Fibroblast of lung (primary cell): ENCODE data around the gene ZNF653. TPM values are rescaled to one million over a fixed set of nuclear protein-coding genes. Genes with fewer than 3 reads are reported as not detected.

Experiments
- DNase-seq, 2 donors: peaks; one replicate each; pipeline versions ENCODE4 v3.0.0 to v3.0.0-alpha.2; 2010; ENCODE audit warnings: low read depth in 2 of 2
- H2AFZ ChIP-seq: 2 replicates; pipeline ENCODE4 v1.5.1; 2012; ENCODE audit warnings: low read length, control low read depth, inconsistent platforms
- H3K27ac ChIP-seq: 2 replicates; pipeline ENCODE4 v1.5.1; 2011; ENCODE audit warnings: low read length, control low read depth; ENCODE audit not compliant: insufficient read depth
- H3K27me3 ChIP-seq: 2 replicates; pipeline ENCODE4 v1.5.1; 2011; ENCODE audit warnings: mild to moderate bottlenecking, low read length; ENCODE audit not compliant: control insufficient read depth, insufficient read depth
- H3K36me3 ChIP-seq: 2 replicates; pipeline ENCODE4 v1.5.1; 2011; ENCODE audit warnings: low read length; ENCODE audit not compliant: control insufficient read depth, insufficient read depth
- H3K4me1 ChIP-seq: 2 replicates; pipeline ENCODE4 v1.5.1; 2011; ENCODE audit warnings: low read length; ENCODE audit not compliant: control insufficient read depth, insufficient read depth; ENCODE audit errors: extremely low read depth
- H3K4me2 ChIP-seq: 2 replicates; pipeline ENCODE4 v1.5.1; 2011; ENCODE audit warnings: low read length, control low read depth; ENCODE audit not compliant: insufficient read depth; ENCODE audit errors: extremely low read depth
- H3K4me3 ChIP-seq, 4 experiments: fragments of 200-600 bp in 1 of 4; sonication (generic) in 1 of 4; replicated peaks in 1 of 4; 2 replicates each; pipeline ENCODE4 v1.5.1; 2011 to 2016; ENCODE audit warnings: low read length in 4 of 4, low read depth in 3 of 4, mild to moderate bottlenecking in 3 of 4, control low read depth in 2 of 4, inconsistent platforms in 1 of 4, mixed read lengths in 1 of 4; ENCODE audit not compliant: insufficient read depth in 1 of 4; ENCODE audit errors: control extremely low read depth in 1 of 4
- H3K79me2 ChIP-seq: 2 replicates; pipeline ENCODE4 v1.5.1; 2012; ENCODE audit warnings: mild to moderate bottlenecking, low read length, inconsistent platforms; ENCODE audit not compliant: control insufficient read depth, insufficient read depth
- H3K9ac ChIP-seq: 2 replicates; pipeline ENCODE4 v1.5.1; 2011; ENCODE audit warnings: mild to moderate bottlenecking, low read length, control low read depth; ENCODE audit not compliant: insufficient read depth
- H3K9me3 ChIP-seq: 2 replicates; pipeline ENCODE4 v1.5.1; 2012; ENCODE audit warnings: low read depth, low read length; ENCODE audit not compliant: control insufficient read depth, insufficient read depth
- H4K20me1 ChIP-seq: 2 replicates; pipeline ENCODE4 v1.5.1; 2011; ENCODE audit warnings: low read length; ENCODE audit not compliant: control insufficient read depth, insufficient read depth; ENCODE audit errors: extremely low read depth
- CTCF ChIP-seq, 2 donors: IDR thresholded peaks in 1 of 2; conservative IDR thresholded peaks in 1 of 2; 1 replicate in 1 of 2; 2 replicates in 1 of 2; pipeline ENCODE4 v1.5.1; 2011 to 2012; ENCODE audit warnings: low read length in 2 of 2, control low read depth in 1 of 2, inconsistent platforms in 1 of 2, low read depth in 1 of 2, mild to moderate bottlenecking in 1 of 2
- EZH2 ChIP-seq: IDR thresholded peaks from 2 replicates; pipeline ENCODE4 v1.5.1; 2012; ENCODE audit warnings: low read length, control low read depth, mild to moderate bottlenecking; ENCODE audit errors: missing control alignments
- polyA plus RNA-seq, 2 donors: library from polyadenylated mRNA; depleted of rRNA in 1 of 2; stranded (reverse) in 1 of 2; unstranded in 1 of 2; fragments of >200 nt; gene quantifications; 2 replicates each; pipeline ENCODE4 v1.2.1, GENCODE V29; 2011 to 2012; ENCODE audit warnings: missing spikeins in 1 of 2
- total RNA-seq: library from RNA; depleted of rRNA; stranded (reverse); fragments of >200 nt; gene quantifications from 2 replicates; pipeline ENCODE4 v1.2.1, GENCODE V29; 2014

Gene ZNF653
- total and polyA plus RNA-seq, 2 donors (not counting 1 experiment from before 2014, with no cell fraction given), result 3.1 to 3.5 TPM

GRCh38 chr19:11452620-11453310, 52.9 kb downstream of the ZNF653 start:
- H3K36me3 ChIP-seq, result peaks cover 9% of the 10 kb centered on the region
- H3K27me3 ChIP-seq, result no peaks in the 10 kb centered on the region
- no peak overlapping the region for H3K27ac ChIP-seq
- H3K4me3 ChIP-seq, result no peak overlapping the region
- TF ChIP-seq CTCF (conservative IDR thresholded peaks at IDR 0.05 in 1 of 2, IDR thresholded peaks at IDR 0.05 in 1 of 2; ENCODE audit: low read depth in 1 of 2, low read length in 2 of 2), result peak; percentile 14 to 20
- no peak for TF ChIP-seq EZH2
- H3K4me2 ChIP-seq, result no peak overlapping the region
- H3K79me2 ChIP-seq, result no peaks in the 10 kb centered on the region
- no peaks in the 10 kb centered on the region for H4K20me1 ChIP-seq
- no peak overlapping the region for H2AFZ ChIP-seq
- no peaks in the 10 kb centered on the region for H3K9me3 ChIP-seq
- H3K9ac ChIP-seq, result no peak overlapping the region
- no peak for DNase-seq
- no peaks in the 10 kb centered on the region for H3K4me1 ChIP-seq

- Histone ChIP-seq H3K9me3 (no peaks in the 10 kb centered on the region), H3K27ac (no peak overlapping the region), H3K9ac (no peak overlapping the region), H3K27me3 (no peaks in the 10 kb centered on the region), H3K79me2 (no peaks in the 10 kb centered on the region), H2AFZ (no peak overlapping the region), H3K4me3 (peak overlapping the region in 1 of 4 experiments; percentile 19), H3K36me3 (peaks cover 14% of the 10 kb centered on the region), H3K4me1 (no peaks in the 10 kb centered on the region), H4K20me1 (no peaks in the 10 kb centered on the region), H3K4me2 (no peak overlapping the region)
- no peak for TF ChIP-seq CTCF (conservative IDR thresholded peaks at IDR 0.05 in 1 of 2, IDR thresholded peaks at IDR 0.05 in 1 of 2; ENCODE audit: low read depth in 1 of 2, low read length in 2 of 2)
- no peak for TF ChIP-seq EZH2
- DNase-seq, result no peak
These were observed 53.6 kb downstream of the ZNF653 start for GRCh38 chr19:11451871-11452619.

GRCh38 chr19:11451327-11451870, 54.2 kb downstream of the ZNF653 start:
- no peak for DNase-seq
- Histone ChIP-seq H3K27me3 (no peaks in the 10 kb centered on the region), H3K4me2 (no peak overlapping the region), H2AFZ (no peak overlapping the region), H3K27ac (no peak overlapping the region), H3K4me1 (no peaks in the 10 kb centered on the region), H3K9me3 (no peaks in the 10 kb centered on the region), H3K36me3 (peaks cover 16% of the 10 kb centered on the region), H3K79me2 (no peaks in the 10 kb centered on the region), H3K4me3 (no peak overlapping the region), H4K20me1 (no peaks in the 10 kb centered on the region), H3K9ac (no peak overlapping the region)
- TF ChIP-seq EZH2 (no peak), CTCF (conservative IDR thresholded peaks at IDR 0.05 in 1 of 2, IDR thresholded peaks at IDR 0.05 in 1 of 2; ENCODE audit: low read depth in 1 of 2, low read length in 2 of 2) (no peak)
